Effector memory CD4-positive, alpha-beta T cell (primary cell): ENCODE data around the gene TTC16.
A peak's percentile ranks its signal among the peaks of the same experiment; 100 is the strongest.

ENCODE experiments used
- DNase-seq, 3 donors: peaks; one replicate each; pipeline ENCODE4 v3.0.0-alpha.2; 2020
- H3K27ac ChIP-seq: 2 replicates; pipeline ENCODE4 v1.7.0; 2013; ENCODE audit warnings: mild to moderate bottlenecking, low read length, moderate library complexity; ENCODE audit not compliant: insufficient read depth, poor library complexity, severe bottlenecking
- H3K27me3 ChIP-seq: replicated peaks from 2 replicates; pipeline ENCODE4 v1.7.0; 2013; ENCODE audit warnings: mild to moderate bottlenecking, low read length; ENCODE audit not compliant: insufficient read depth, control insufficient read depth, poor library complexity, severe bottlenecking
- H3K36me3 ChIP-seq: 2 replicates; pipeline ENCODE4 v1.7.0; 2013; ENCODE audit warnings: mild to moderate bottlenecking, low read length, moderate library complexity; ENCODE audit not compliant: control insufficient read depth, insufficient read depth
- H3K4me1 ChIP-seq: 2 replicates; pipeline ENCODE4 v1.7.0; 2013; ENCODE audit warnings: low read length, mild to moderate bottlenecking; ENCODE audit not compliant: control insufficient read depth, insufficient read depth, poor library complexity, severe bottlenecking
- H3K4me3 ChIP-seq: 2 replicates; pipeline ENCODE4 v1.7.0; 2013; ENCODE audit warnings: low read length, low read depth, mild to moderate bottlenecking; ENCODE audit not compliant: insufficient read depth, poor library complexity, severe bottlenecking
- H3K9me3 ChIP-seq: 2 replicates; pipeline ENCODE4 v1.7.0; 2013; ENCODE audit warnings: mild to moderate bottlenecking, low read length, moderate library complexity; ENCODE audit not compliant: control insufficient read depth

Gene TTC16

GRCh38 chr9:127729522-127730256 is 13.8 kb downstream of the TTC16 start:
- Histone ChIP-seq H3K4me1 (peaks cover 5% of the 10 kb centered on the region), H3K36me3 (no peaks in the 10 kb centered on the region), H3K9me3 (no peaks in the 10 kb centered on the region), H3K27ac (no peak overlapping the region), H3K27me3 (no peaks in the 10 kb centered on the region), H3K4me3 (no peak overlapping the region)
- no peak for DNase-seq

GRCh38 chr9:127730262-127730661 is 14.4 kb downstream of the TTC16 start:
- Histone ChIP-seq H3K27me3 (no peaks in the 10 kb centered on the region), H3K9me3 (no peaks in the 10 kb centered on the region), H3K27ac (no peak overlapping the region), H3K4me3 (no peak overlapping the region), H3K4me1 (peaks cover 5% of the 10 kb centered on the region), H3K36me3 (no peaks in the 10 kb centered on the region)
- DNase-seq, result no peak

GRCh38 chr9:127730799-127731410 is 15.0 kb downstream of the TTC16 start:
- no peak overlapping the region for H3K27ac ChIP-seq
- no peak overlapping the region for H3K4me3 ChIP-seq
- no peaks in the 10 kb centered on the region for H3K9me3 ChIP-seq
- DNase-seq, result no peak
- no peaks in the 10 kb centered on the region for H3K27me3 ChIP-seq
- no peaks in the 10 kb centered on the region for H3K36me3 ChIP-seq
- H3K4me1 ChIP-seq, result peaks cover 11% of the 10 kb centered on the region

- no peaks in the 10 kb centered on the region for H3K9me3 ChIP-seq
- no peak overlapping the region for H3K4me3 ChIP-seq
- H3K27ac ChIP-seq, result no peak overlapping the region
- no peak for DNase-seq
- peaks cover 12% of the 10 kb centered on the region for H3K4me1 ChIP-seq
- H3K27me3 ChIP-seq, result no peaks in the 10 kb centered on the region
- no peaks in the 10 kb centered on the region for H3K36me3 ChIP-seq
Measured at GRCh38 chr9:127731938-127732337, 16.1 kb downstream of the TTC16 start.

- H3K27ac ChIP-seq, result no peak overlapping the region
- no peaks in the 10 kb centered on the region for H3K9me3 ChIP-seq
- no peak for DNase-seq
- H3K27me3 ChIP-seq, result no peaks in the 10 kb centered on the region
- H3K4me3 ChIP-seq, result no peak overlapping the region
- H3K4me1 ChIP-seq, result peaks cover 12% of the 10 kb centered on the region
- H3K36me3 ChIP-seq, result no peaks in the 10 kb centered on the region
Measured at GRCh38 chr9:127732444-127732843, 16.6 kb downstream of the TTC16 start.

- H3K9me3 ChIP-seq, result no peaks in the 10 kb centered on the region
- no peak overlapping the region for H3K27ac ChIP-seq
- peaks cover 12% of the 10 kb centered on the region for H3K4me1 ChIP-seq
- no peaks in the 10 kb centered on the region for H3K27me3 ChIP-seq
- DNase-seq, result no peak
- peaks cover 9% of the 10 kb centered on the region for H3K36me3 ChIP-seq
- no peak overlapping the region for H3K4me3 ChIP-seq
Measured at GRCh38 chr9:127733614-127734013, 17.7 kb downstream of the TTC16 start.

- no peak for DNase-seq
- Histone ChIP-seq H3K27me3 (no peaks in the 10 kb centered on the region), H3K27ac (peak overlapping the region; percentile 86), H3K36me3 (peaks cover 15% of the 10 kb centered on the region), H3K4me3 (peak overlapping the region; percentile 70), H3K9me3 (no peaks in the 10 kb centered on the region), H3K4me1 (peaks cover 12% of the 10 kb centered on the region)
Measured at GRCh38 chr9:127734247-127734746, 18.4 kb downstream of the TTC16 start.

GRCh38 chr9:127734747-127735529 is 19.1 kb downstream of the TTC16 start, which contains the start of gene TOR2A:
TOR2A (minus strand) TSS chr9:127735294; CDS start chr9:127735270, 24 bp downstream.
- H3K27me3 ChIP-seq, result no peaks in the 10 kb centered on the region
- H3K4me3 ChIP-seq, result peak within 1 kb of the TSS; percentile 70
- DNase-seq, result peak; percentile 98 to 99 (median 98)
- H3K4me1 ChIP-seq, result peaks cover 12% of the 10 kb centered on the region
- H3K27ac ChIP-seq, result peak within 1 kb of the TSS; percentile 86
- peaks cover 22% of the 10 kb centered on the region for H3K36me3 ChIP-seq
- H3K9me3 ChIP-seq, result no peaks in the 10 kb centered on the region

GRCh38 chr9:127735530-127736185 is 19.8 kb downstream of the TTC16 start:
- no peak for DNase-seq
- no peaks in the 10 kb centered on the region for H3K27me3 ChIP-seq
- no peaks in the 10 kb centered on the region for H3K9me3 ChIP-seq
- H3K4me3 ChIP-seq, result no peak overlapping the region
- H3K4me1 ChIP-seq, result peaks cover 12% of the 10 kb centered on the region
- H3K27ac ChIP-seq, result peak overlapping the region; percentile 86
- H3K36me3 ChIP-seq, result peaks cover 29% of the 10 kb centered on the region
